HL-60 (cell line): ENCODE results near the gene FOXP4.

Source experiments
- GABPA ChIP-seq: IDR thresholded peaks from 2 replicates; pipeline ENCODE4 v1.6.1; 2012; ENCODE audit warnings: low read depth
- TF ChIP-seq, protein P1 (sequence below): IDR thresholded peaks from one replicate; pipeline ENCODE4 v1.5.1; 2011; ENCODE audit warnings: low read length, control low read depth, inconsistent platforms; ENCODE audit not compliant: insufficient read depth

DNA sequence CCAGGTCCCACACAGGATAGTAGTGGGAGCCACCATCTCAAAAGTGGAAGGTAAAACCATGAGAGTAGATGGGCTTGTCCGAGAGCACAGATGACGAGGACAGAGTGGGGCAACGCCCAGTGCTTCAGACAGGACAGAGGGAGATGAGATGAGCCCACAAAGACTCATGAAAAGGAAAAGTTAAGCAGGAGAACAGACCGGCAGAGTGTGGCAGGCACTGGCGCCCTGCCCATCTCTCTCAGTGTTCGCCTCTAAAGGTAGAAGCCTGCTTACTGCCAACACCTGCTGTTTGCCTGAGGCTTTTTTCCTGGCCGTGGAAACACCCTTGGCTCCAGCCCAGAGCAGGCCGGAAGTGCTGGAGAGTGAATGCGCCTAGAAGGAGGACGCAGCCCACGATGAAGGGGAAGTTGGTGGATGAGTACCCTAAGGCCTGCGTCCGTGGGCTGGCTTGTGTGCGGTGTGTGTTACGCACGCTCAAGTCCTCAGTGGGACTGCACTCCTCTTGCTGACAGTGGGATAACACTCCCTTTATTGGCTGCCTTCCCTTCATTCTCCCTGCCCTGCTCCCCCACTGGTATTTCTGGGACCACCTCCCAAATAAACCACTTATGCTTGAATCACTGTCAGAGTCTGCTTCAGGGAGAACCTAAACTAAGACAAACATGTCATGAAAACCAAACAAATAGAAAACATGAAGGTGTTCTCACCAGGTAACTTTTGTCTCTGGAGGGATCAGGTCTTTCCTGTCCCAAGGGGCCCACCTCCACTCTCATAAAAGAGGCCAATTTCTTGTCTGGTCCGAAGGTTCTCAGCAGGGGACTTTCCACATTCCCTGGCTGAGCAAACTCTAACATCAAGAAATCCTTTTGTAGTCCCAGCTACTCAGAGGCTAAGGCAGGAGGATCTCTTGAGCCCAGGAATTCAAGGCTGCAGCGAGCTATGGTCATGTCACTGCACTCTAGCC lies 9.1 kb upstream of the FOXP4 start:
- TF ChIP-seq, protein P1, sequence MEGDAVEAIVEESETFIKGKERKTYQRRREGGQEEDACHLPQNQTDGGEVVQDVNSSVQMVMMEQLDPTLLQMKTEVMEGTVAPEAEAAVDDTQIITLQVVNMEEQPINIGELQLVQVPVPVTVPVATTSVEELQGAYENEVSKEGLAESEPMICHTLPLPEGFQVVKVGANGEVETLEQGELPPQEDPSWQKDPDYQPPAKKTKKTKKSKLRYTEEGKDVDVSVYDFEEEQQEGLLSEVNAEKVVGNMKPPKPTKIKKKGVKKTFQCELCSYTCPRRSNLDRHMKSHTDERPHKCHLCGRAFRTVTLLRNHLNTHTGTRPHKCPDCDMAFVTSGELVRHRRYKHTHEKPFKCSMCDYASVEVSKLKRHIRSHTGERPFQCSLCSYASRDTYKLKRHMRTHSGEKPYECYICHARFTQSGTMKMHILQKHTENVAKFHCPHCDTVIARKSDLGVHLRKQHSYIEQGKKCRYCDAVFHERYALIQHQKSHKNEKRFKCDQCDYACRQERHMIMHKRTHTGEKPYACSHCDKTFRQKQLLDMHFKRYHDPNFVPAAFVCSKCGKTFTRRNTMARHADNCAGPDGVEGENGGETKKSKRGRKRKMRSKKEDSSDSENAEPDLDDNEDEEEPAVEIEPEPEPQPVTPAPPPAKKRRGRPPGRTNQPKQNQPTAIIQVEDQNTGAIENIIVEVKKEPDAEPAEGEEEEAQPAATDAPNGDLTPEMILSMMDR = no peak
- TF ChIP-seq GABPA = no peak
